SJSA1 (cell line): ENCODE measurements around the gene ZSWIM6. TPM values are rescaled to one million over a fixed set of nuclear protein-coding genes. Genes with fewer than 3 reads are reported as not detected.

Source experiments
- DNase-seq, 2 experiments: peaks; one replicate each; pipeline ENCODE4 v3.0.0-alpha.2; 2015 to 2020; ENCODE audit warnings: low spot score in 2 of 2, low read depth in 1 of 2
- H3K27ac ChIP-seq: fragments of 250-450 bp; sonication (Bioruptor Pico); 2 replicates; pipeline ENCODE4 v1.5.1; 2020; ENCODE audit warnings: mild to moderate bottlenecking, moderate library complexity
- H3K27me3 ChIP-seq: fragments of 250-450 bp; sonication (Bioruptor Pico); replicated peaks from 2 replicates; pipeline ENCODE4 v1.5.1; 2020; ENCODE audit warnings: mild to moderate bottlenecking, moderate library complexity
- H3K36me3 ChIP-seq: fragments of 250-450 bp; sonication (Bioruptor Pico); 2 replicates; pipeline ENCODE4 v1.5.1; 2020; ENCODE audit warnings: mild to moderate bottlenecking
- H3K4me1 ChIP-seq: fragments of 250-450 bp; sonication (Bioruptor Pico); replicated peaks from 2 replicates; pipeline ENCODE4 v1.6.1; 2021; ENCODE audit warnings: mild to moderate bottlenecking
- H3K4me3 ChIP-seq: fragments of 250-450 bp; sonication (Bioruptor Pico); 2 replicates; pipeline ENCODE4 v1.5.1; 2020; ENCODE audit warnings: mild to moderate bottlenecking
- H3K9me3 ChIP-seq: fragments of 250-450 bp; sonication (Bioruptor Pico); replicated peaks from 2 replicates; pipeline ENCODE4 v1.5.1; 2020; ENCODE audit warnings: mild to moderate bottlenecking
- total RNA-seq: library from RNA; depleted of rRNA; stranded (reverse); fragments of >200 nt; shearing (Covaris generic); gene quantifications from 2 replicates; pipeline ENCODE4 v1.2.3, GENCODE V29; 2014

The ZSWIM6 gene
- total RNA-seq, 1 experiment from 2014 or later: 13.1 TPM

GRCh38 chr5:61311836-61312808, 19.9 kb upstream of the ZSWIM6 start:
- H3K27me3 ChIP-seq: no peaks in the 10 kb centered on the region
- DNase-seq: peak; percentile 81 to 85
- no peak overlapping the region for H3K4me3 ChIP-seq
- peak overlapping the region; percentile 74 for H3K27ac ChIP-seq
- no peaks in the 10 kb centered on the region for H3K9me3 ChIP-seq
- H3K36me3 ChIP-seq: no peaks in the 10 kb centered on the region
- H3K4me1 ChIP-seq: peaks cover 65% of the 10 kb centered on the region

- DNase-seq: peak; percentile 58 to 72
- Histone ChIP-seq H3K4me1 (peaks cover 46% of the 10 kb centered on the region), H3K9me3 (no peaks in the 10 kb centered on the region), H3K4me3 (no peak overlapping the region), H3K27me3 (no peaks in the 10 kb centered on the region; the same call in 1 of the 2 replicates), H3K27ac (peak overlapping the region; percentile 74), H3K36me3 (no peaks in the 10 kb centered on the region)
Measured at GRCh38 chr5:61313960-61314681, 17.9 kb upstream of the ZSWIM6 start.

DNA sequence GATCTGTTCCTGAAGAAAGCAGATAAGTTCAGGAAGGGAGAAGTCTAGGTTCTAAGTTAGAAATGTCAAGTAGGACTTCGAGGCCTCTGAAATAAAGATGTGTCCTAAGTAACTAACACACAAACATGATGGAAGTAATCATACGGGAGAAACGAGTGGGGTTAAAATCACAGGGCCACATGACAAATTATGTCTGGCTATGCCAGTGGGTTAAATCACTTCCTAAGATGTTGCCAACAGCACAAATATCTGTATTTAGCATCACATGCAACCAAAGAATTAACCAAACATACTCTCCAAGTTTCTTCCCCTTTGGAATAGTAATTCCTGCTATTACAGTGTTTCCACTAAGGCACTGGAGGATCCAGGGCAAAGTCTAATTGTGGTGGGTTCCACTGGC, 13.7 kb upstream of the ZSWIM6 start:
- no peaks in the 10 kb centered on the region for H3K9me3 ChIP-seq

DNA sequence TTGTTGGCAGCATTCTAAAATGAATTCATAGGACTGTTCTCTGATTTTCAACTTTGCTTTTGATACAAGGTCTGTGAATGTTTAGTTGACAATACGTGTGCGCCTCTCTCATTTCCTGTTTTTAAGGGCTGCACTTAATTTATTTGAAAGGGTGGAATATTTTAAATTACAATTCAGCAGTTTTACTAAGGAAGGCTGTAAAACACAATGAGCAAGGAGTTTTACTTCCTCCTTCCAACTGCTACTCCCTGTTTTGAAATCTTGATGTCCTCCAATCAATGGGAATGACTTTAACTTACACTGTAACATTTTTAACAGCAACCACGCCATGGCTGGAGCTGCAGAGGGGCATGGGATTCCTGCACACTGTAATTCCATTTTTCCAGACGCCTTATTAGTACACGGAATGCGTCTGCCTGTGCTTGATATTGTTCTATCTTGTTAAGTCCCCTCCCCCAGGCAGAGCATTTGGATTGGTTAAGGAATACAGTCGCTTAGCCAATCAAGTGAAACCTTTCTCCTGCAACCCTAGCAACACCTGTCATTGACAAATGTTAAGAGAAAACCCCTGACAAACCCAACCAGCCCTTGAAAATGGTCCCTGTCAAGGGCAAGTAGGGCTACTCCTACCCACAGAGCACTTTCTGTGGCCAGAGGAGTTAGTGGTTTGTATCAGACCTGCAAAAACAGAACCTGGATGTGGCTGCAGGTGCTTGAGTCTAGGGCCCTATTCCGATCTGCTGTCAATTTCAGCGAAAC, 12.5 kb upstream of the ZSWIM6 start:
- DNase-seq: no peak
- H3K27ac ChIP-seq: no peak overlapping the region
- H3K4me1 ChIP-seq: peaks cover 34% of the 10 kb centered on the region
- H3K36me3 ChIP-seq: no peaks in the 10 kb centered on the region
- no peak overlapping the region for H3K4me3 ChIP-seq
- H3K9me3 ChIP-seq: no peaks in the 10 kb centered on the region
- no peaks in the 10 kb centered on the region; the same call in 1 of the 2 replicates for H3K27me3 ChIP-seq

More for the DNA sequence above, 13.7 kb upstream of the ZSWIM6 start:
- no peaks in the 10 kb centered on the region for H3K36me3 ChIP-seq
- H3K4me3 ChIP-seq: no peak overlapping the region
- peaks cover 40% of the 10 kb centered on the region for H3K4me1 ChIP-seq
- H3K27me3 ChIP-seq: no peaks in the 10 kb centered on the region; the same call in 1 of the 2 replicates
- H3K27ac ChIP-seq: no peak overlapping the region
- no peak for DNase-seq

- Histone ChIP-seq H3K27ac (no peak overlapping the region), H3K27me3 (no peaks in the 10 kb centered on the region; the same call in 1 of the 2 replicates), H3K4me3 (no peak overlapping the region), H3K36me3 (no peaks in the 10 kb centered on the region), H3K4me1 (peaks cover 26% of the 10 kb centered on the region), H3K9me3 (no peaks in the 10 kb centered on the region)
- no peak for DNase-seq
Measured at GRCh38 chr5:61320860-61321259, 11.2 kb upstream of the ZSWIM6 start.

DNA sequence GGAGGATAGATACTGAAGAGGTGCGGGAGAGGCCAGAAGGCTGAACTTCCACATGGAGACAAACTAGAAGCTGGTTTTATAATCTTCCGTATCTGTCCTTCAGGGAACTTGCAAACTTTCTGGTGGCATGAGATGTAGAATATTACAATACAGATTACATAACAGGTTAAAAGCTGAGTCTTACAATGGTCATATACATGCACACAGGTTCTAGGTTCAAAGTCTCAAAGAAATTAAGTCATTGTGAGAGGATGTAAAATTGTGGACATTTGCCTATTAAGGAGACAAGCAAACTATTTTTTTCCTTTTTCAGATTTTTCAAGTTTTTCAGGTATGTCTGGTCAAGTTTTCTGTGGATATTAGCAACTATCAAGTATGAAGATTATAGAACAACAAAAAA, 10.4 kb upstream of the ZSWIM6 start:
- no peak overlapping the region for H3K4me3 ChIP-seq
- DNase-seq: no peak
- H3K27me3 ChIP-seq: no peaks in the 10 kb centered on the region; the same call in 1 of the 2 replicates
- H3K4me1 ChIP-seq: peaks cover 26% of the 10 kb centered on the region
- H3K27ac ChIP-seq: no peak overlapping the region
- H3K36me3 ChIP-seq: no peaks in the 10 kb centered on the region
- H3K9me3 ChIP-seq: no peaks in the 10 kb centered on the region

GRCh38 chr5:61322738-61323725, 9.0 kb upstream of the ZSWIM6 start:
- no peak for DNase-seq
- H3K27ac ChIP-seq: peak overlapping the region; percentile 51
- H3K4me3 ChIP-seq: no peak overlapping the region
- H3K36me3 ChIP-seq: no peaks in the 10 kb centered on the region
- H3K27me3 ChIP-seq: no peaks in the 10 kb centered on the region; the same call in 1 of the 2 replicates
- H3K9me3 ChIP-seq: no peaks in the 10 kb centered on the region
- peaks cover 36% of the 10 kb centered on the region for H3K4me1 ChIP-seq

DNA sequence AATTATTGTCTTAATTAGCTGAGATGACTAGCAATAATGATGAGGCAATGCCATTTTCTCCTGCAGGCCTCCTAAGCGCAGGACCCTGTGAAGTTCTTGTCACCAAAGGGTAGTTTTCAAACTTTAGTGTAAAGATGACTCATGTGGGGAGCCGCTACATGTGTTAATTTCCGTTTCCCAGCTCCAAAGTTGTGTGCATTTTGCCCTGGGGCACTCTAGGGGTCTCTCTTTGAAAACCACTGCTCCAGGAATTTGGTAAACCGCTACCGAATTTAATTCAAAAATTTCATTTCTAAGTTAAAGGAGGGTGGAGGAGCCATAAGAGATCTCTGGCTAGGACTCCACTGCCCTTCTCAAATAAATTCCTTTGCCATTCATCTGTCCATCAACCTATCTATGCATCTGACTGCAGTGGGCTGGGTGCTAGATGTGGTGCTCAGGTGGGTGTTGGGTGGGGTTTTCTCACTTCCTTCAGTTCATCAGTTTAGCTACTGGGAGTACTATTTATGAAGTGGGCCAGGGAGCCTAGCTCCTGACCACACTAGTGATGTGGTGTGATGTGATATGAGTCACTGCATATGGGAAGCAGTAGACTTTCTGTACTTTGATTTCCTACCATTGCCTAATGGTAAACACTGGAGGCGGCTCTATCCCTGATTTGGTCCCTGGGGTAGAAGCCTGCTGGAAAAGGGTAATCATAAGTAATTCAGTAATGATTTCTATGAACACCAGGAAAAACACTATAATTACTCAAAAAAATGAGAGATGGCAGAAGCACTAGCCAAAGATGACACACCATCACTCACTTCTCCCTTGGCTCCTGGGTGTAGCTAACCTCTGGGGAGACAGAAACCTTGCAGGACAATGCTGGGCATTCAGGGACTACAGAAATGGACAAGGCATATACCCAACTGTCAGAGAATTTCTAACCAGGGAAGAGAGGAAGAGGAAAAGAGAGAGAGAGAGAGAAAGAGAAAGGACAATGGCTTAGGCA, 4.0 kb upstream of the ZSWIM6 start:
- DNase-seq: peak; percentile 62 to 71
- Histone ChIP-seq H3K27ac (peak overlapping the region; percentile 71), H3K36me3 (peaks cover 9% of the 10 kb centered on the region), H3K9me3 (0 out of 2 replicates have a peak, but pooled peaks cover 3% of the 10 kb centered on the region), H3K4me3 (no peak overlapping the region), H3K4me1 (peaks cover 39% of the 10 kb centered on the region), H3K27me3 (no peaks in the 10 kb centered on the region)

DNA sequence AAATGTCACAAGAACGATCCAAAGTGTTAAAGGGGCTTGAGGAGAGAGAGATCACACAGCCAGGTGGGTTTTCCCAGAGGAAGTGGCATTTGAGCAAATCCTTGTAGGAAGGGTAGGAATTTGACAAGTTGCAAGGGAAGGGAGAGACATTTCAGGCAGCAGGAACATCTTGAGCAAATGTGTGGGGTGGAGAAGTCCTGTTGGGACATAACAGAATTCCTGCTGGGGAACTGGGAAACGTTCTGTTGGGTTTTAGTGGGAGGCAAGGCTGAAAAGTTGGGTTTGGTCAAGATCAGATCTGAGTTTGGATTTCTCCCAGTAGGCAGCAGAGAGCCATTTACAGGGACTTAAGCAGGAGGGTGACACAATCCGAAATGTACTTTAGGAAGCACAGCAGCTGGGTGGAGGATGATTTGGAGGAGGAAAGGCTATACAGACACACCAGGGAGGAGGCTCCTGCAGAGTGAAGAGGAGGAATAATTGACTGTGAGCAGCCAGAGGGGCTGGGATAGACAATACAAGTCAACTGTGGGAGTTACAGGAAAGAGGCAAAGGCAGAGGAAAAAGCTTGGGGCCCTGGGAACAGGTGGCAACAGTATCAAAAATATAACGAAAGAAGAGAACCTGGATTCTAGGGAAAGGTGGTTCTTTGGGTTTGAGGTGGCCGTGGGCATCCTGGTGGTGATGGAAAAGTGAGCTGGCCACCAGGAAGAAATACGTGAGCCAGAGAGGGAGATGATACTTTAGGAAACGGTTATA, 3.1 kb upstream of the ZSWIM6 start:
- Histone ChIP-seq H3K9me3 (0 out of 2 replicates have a peak, but pooled peaks cover 3% of the 10 kb centered on the region), H3K4me1 (peaks cover 31% of the 10 kb centered on the region), H3K27me3 (no peaks in the 10 kb centered on the region), H3K4me3 (peak overlapping the region; percentile 90; the same call in 1 of the 2 replicates), H3K36me3 (peaks cover 17% of the 10 kb centered on the region), H3K27ac (peak overlapping the region; percentile 71)
- DNase-seq: no peak

DNA sequence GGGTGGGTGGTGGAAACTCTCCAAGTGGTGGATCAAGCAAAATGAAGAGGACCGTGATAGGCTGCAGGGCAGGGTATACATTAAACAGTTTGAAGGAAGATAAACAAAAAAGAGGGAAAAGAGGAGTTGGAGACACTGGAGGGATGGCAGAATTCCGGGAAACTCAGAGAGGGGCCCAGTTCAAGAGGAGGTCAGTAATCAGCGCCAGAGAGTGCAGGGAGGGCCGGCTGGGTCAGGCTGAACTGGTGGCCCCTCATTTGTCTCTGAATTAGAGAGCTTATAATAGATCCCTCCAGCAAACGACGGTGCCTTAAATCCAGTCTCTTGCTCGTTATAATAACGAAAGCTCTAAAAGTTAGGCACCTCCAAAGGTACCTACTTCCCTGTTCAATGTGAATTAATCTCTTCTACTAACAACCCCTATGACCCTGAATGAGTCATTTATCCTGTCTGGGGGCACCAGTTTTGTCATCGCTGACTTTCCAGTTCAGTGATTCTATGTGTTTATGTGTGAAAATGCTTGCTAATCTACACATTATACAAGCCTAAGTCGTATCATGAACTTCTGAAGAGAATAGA, 2.4 kb upstream of the ZSWIM6 start:
- 0 out of 2 replicates have a peak, but pooled peaks cover 3% of the 10 kb centered on the region for H3K9me3 ChIP-seq
- H3K36me3 ChIP-seq: peaks cover 20% of the 10 kb centered on the region
- no peaks in the 10 kb centered on the region for H3K27me3 ChIP-seq
- DNase-seq: peak in 1 of 2 experiments; percentile 62
- H3K27ac ChIP-seq: peak overlapping the region; percentile 59
- peaks cover 31% of the 10 kb centered on the region for H3K4me1 ChIP-seq
- H3K4me3 ChIP-seq: peak overlapping the region; percentile 90
